B cell (primary cell): ENCODE data around the gene MYH10. TPM values are rescaled to one million over a fixed set of nuclear protein-coding genes. Genes with fewer than 3 reads are reported as not detected.

Experiments
- ATAC-seq: fragments of 200-7000 bp; cut with Tn5 transposase; one replicate; pipeline ENCODE4 v1.10.0; 2021; ENCODE audit warnings: low read depth, mild to moderate bottlenecking, moderate number of reproducible peaks, moderate library complexity
- CTCF ChIA-PET: fragments of 350-600 bp; sonication (Branson Sonifier 250); formaldehyde crosslinking; loops from one replicate; lab custom pipeline; 2021; ENCODE audit warnings: antibody characterized with exemption, inconsistent platforms; lab: Charles Lee
- POLR2A ChIA-PET: fragments of 350-600 bp; sonication (Branson Sonifier 250); formaldehyde crosslinking; loops from one replicate; lab custom pipeline; 2021; ENCODE audit warnings: antibody characterized with exemption; lab: Charles Lee
- DNase-seq: peaks from one replicate; pipeline ENCODE4 v3.0.0; 2013
- H2AFZ ChIP-seq: 2 replicates; pipeline ENCODE4 v1.6.1; 2012; ENCODE audit warnings: mild to moderate bottlenecking, low read depth, low read length; ENCODE audit not compliant: insufficient read depth, poor library complexity, severe bottlenecking
- H3K27ac ChIP-seq, 2 donors: 1 replicate in 1 of 2; 2 replicates in 1 of 2; pipeline ENCODE4 v1.5.1; 2012 to 2013; ENCODE audit warnings: low read length in 2 of 2, mild to moderate bottlenecking in 2 of 2, moderate library complexity in 1 of 2
- H3K27me3 ChIP-seq, 4 experiments: fragments of 200-600 bp in 1 of 4; sonication (generic) in 1 of 4; replicated peaks in 1 of 4; 1 replicate in 2 of 4; 2 replicates in 2 of 4; pipeline versions ENCODE4 v1.6.1 to v1.7.0; 2013 to 2016; ENCODE audit warnings: low read length in 3 of 4, mild to moderate bottlenecking in 2 of 4, mixed read lengths in 1 of 4, moderate library complexity in 1 of 4; ENCODE audit not compliant: insufficient read depth in 4 of 4, control insufficient read depth in 3 of 4; ENCODE audit errors: control extremely low read depth in 1 of 4
- H3K36me3 ChIP-seq, 2 experiments: replicated peaks in 1 of 2; 1 replicate in 1 of 2; 2 replicates in 1 of 2; pipeline versions ENCODE4 v1.6.1 to v1.7.1; 2013; ENCODE audit warnings: low read length in 1 of 2; ENCODE audit not compliant: insufficient read depth in 2 of 2, control insufficient read depth in 1 of 2; ENCODE audit errors: control extremely low read depth in 1 of 2, extremely low read depth in 1 of 2
- H3K4me1 ChIP-seq, 2 donors: fragments of 200-600 bp in 1 of 2; sonication (generic) in 1 of 2; 1 replicate in 1 of 2; 2 replicates in 1 of 2; pipeline versions ENCODE4 v1.5.1 to v1.6.1; 2013 to 2017; ENCODE audit warnings: low read length in 2 of 2; ENCODE audit not compliant: control insufficient read depth in 2 of 2, insufficient read depth in 2 of 2
- H3K4me2 ChIP-seq: replicated peaks from 2 replicates; pipeline ENCODE3; 2012; ENCODE audit warnings: mild to moderate bottlenecking, low read depth, low read length; ENCODE audit not compliant: poor library complexity, severe bottlenecking
- H3K4me3 ChIP-seq, 5 experiments: fragments of 200-600 bp in 1 of 5; sonication (generic) in 1 of 5; 1 replicate in 3 of 5; 2 replicates in 2 of 5; pipeline versions ENCODE4 v1.5.1 to v1.7.0; 2011 to 2016; ENCODE audit warnings: low read length in 4 of 5, mild to moderate bottlenecking in 4 of 5, low read depth in 2 of 5, control low read depth in 1 of 5, moderate library complexity in 1 of 5; ENCODE audit not compliant: insufficient read depth in 1 of 5; ENCODE audit errors: control extremely low read depth in 1 of 5, extremely low read depth in 1 of 5
- H3K79me2 ChIP-seq: fragments of 200-600 bp; sonication (generic); one replicate; pipeline ENCODE4 v1.6.0; 2016; ENCODE audit warnings: low read length; ENCODE audit not compliant: control insufficient read depth, insufficient read depth
- H3K9ac ChIP-seq: fragments of 200-600 bp; sonication (generic); 2 replicates; pipeline ENCODE4 v1.6.1; 2017; ENCODE audit warnings: mild to moderate bottlenecking, low read length, moderate library complexity
- H3K9me3 ChIP-seq, 3 donors: one replicate each; pipeline versions ENCODE4 v1.6.1 to v1.7.1; 2013; ENCODE audit warnings: low read length in 2 of 3; ENCODE audit not compliant: control insufficient read depth in 2 of 3, insufficient read depth in 1 of 3; ENCODE audit errors: control extremely low read depth in 1 of 3
- H4K20me1 ChIP-seq: 2 replicates; pipeline ENCODE4 v1.6.0; 2012; ENCODE audit warnings: mild to moderate bottlenecking, low read length; ENCODE audit not compliant: insufficient read depth, control insufficient read depth, poor library complexity, severe bottlenecking
- H3K27ac Mint-ChIP-seq: one replicate; pipeline ENCODE4 v1.8.0; 2021; ENCODE audit warnings: mixed read lengths
- H3K27me3 Mint-ChIP-seq: one replicate; pipeline ENCODE4 v1.8.0; 2021; ENCODE audit warnings: mixed read lengths
- H3K4me1 Mint-ChIP-seq: one replicate; pipeline ENCODE4 v1.8.0; 2021; ENCODE audit warnings: mixed read lengths
- H3K4me3 Mint-ChIP-seq: one replicate; pipeline ENCODE4 v1.8.0; 2021; ENCODE audit warnings: mixed read lengths
- H3K9me3 Mint-ChIP-seq: one replicate; pipeline ENCODE4 v1.8.0; 2022; ENCODE audit warnings: mixed read lengths; ENCODE audit not compliant: insufficient read depth
- EZH2 ChIP-seq: IDR thresholded peaks from 2 replicates; pipeline ENCODE4 v1.6.1; 2012; ENCODE audit warnings: borderline replicate concordance, low read depth, mild to moderate bottlenecking, moderate library complexity, low read length; ENCODE audit not compliant: insufficient read depth, poor library complexity, severe bottlenecking
- WGBS: methylation state at CpG from one replicate; pipeline ENCODE4 v1.1.5; 2013; ENCODE audit warnings: missing lambda C conversion rate; ENCODE audit not compliant: insufficient coverage; 5-methylcytosine and 5-hydroxymethylcytosine counted together
- intact Hi-C: fragments of 100-400 bp; cut with micrococcal nuclease; formaldehyde crosslinking; loops from one replicate; pipeline ENCODE4 v1.10.0; 2022
- polyA plus RNA-seq: library from polyadenylated mRNA; depleted of rRNA; stranded (reverse); fragments of >200 nt; gene quantifications from 2 replicates; pipeline ENCODE4 v1.2.3, GENCODE V29; 2012
- total RNA-seq, 2 donors: library from RNA; stranded (reverse); fragments of 120-200 nt in 1 of 2; gene quantifications; 1 replicate in 1 of 2; 2 replicates in 1 of 2; pipeline versions ENCODE4 v1.2.3 to v1.2.4, GENCODE V29; 2013 to 2022
- TF ChIP-seq, protein P1 (sequence below): fragments of 200-600 bp; IDR thresholded peaks from one replicate; pipeline ENCODE4 v1.8.0; 2022; ENCODE audit warnings: antibody characterized with exemption, mild to moderate bottlenecking

The MYH10 gene
- total and polyA plus RNA-seq, 2 donors (not counting 1 experiment from before 2014, with no cell fraction given), result 0.04 to 1.7 TPM

DNA sequence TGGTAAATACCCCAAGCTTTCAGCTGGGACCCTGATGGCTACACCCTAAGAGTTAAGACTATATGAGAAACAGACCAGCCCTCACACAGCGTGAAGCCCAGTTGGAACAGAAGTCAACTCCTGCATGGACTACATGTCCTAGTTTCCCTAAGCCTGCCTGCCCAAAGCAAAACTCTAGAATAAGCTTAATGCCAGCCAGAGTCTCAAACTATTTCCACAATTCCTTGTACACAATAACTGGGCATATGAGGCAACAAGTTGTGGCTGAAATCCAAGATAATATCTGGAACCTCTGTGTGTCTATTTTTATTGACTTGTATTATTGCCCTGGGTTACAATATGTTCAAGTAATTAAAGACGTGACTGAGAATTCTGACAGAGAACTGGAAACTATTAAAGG is 19.4 kb downstream of the MYH10 start:
- H3K4me2 ChIP-seq, result no peak overlapping the region
- H3K27ac ChIP-seq, result no peak overlapping the region
- intact Hi-C loops, result no loop called here
- no peak overlapping the region for H3K4me3 Mint-ChIP-seq
- no peak for DNase-seq
- ATAC-seq, result no peak
- H3K79me2 ChIP-seq, result no peaks in the 10 kb centered on the region
- H3K9me3 Mint-ChIP-seq, result no peaks in the 10 kb centered on the region
- ChIA-PET CTCF (no interaction called here), POLR2A (no interaction called here)
- 100% methylated on average over 1 of the region's 2 CpGs for WGBS
- H3K9me3 ChIP-seq, result peaks cover 0 to 3% (median 0%) of the 10 kb centered on the region in 3 donors
- H3K27me3 ChIP-seq, result no peaks in the 10 kb centered on the region
- H3K9ac ChIP-seq, result no peak overlapping the region
- no peak overlapping the region for H3K27ac Mint-ChIP-seq
- no peaks in the 10 kb centered on the region for H3K36me3 ChIP-seq
- no peak overlapping the region for H3K4me3 ChIP-seq
- TF ChIP-seq EZH2, result no peak
- TF ChIP-seq, protein P1, sequence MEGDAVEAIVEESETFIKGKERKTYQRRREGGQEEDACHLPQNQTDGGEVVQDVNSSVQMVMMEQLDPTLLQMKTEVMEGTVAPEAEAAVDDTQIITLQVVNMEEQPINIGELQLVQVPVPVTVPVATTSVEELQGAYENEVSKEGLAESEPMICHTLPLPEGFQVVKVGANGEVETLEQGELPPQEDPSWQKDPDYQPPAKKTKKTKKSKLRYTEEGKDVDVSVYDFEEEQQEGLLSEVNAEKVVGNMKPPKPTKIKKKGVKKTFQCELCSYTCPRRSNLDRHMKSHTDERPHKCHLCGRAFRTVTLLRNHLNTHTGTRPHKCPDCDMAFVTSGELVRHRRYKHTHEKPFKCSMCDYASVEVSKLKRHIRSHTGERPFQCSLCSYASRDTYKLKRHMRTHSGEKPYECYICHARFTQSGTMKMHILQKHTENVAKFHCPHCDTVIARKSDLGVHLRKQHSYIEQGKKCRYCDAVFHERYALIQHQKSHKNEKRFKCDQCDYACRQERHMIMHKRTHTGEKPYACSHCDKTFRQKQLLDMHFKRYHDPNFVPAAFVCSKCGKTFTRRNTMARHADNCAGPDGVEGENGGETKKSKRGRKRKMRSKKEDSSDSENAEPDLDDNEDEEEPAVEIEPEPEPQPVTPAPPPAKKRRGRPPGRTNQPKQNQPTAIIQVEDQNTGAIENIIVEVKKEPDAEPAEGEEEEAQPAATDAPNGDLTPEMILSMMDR, result no peak
- no peak overlapping the region for H2AFZ ChIP-seq
- H3K27me3 Mint-ChIP-seq, result peaks cover 19% of the 10 kb centered on the region
- no peaks in the 10 kb centered on the region for H3K4me1 ChIP-seq
- H3K4me1 Mint-ChIP-seq, result no peaks in the 10 kb centered on the region
- H4K20me1 ChIP-seq, result no peaks in the 10 kb centered on the region

DNA sequence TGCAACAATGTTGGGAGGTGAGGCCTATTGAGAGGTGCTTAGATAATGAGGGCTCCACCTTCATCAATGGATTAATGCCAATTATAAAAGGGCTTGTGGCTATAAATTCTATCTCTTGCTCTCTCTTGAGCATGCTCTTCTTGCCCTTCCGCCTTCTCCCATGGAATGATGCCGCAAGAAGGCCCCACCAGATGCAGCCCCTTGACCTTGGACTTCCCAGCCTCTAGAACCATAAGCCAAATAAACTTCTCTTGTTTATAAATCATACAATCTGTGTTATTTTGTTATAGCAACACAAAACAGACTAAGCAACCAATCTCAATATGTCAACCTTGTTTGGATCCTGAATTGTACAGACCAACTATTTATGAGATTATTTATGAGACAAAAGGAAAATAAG is 20.0 kb downstream of the MYH10 start:
- Histone ChIP-seq H3K4me2 (no peak overlapping the region), H3K4me1 (no peaks in the 10 kb centered on the region), H3K36me3 (no peaks in the 10 kb centered on the region), H3K9me3 (peaks cover 0 to 3% (median 0%) of the 10 kb centered on the region in 3 donors), H3K27me3 (no peaks in the 10 kb centered on the region), H3K27ac (no peak overlapping the region), H3K4me3 (no peak overlapping the region), H2AFZ (no peak overlapping the region), H4K20me1 (no peaks in the 10 kb centered on the region), H3K9ac (no peak overlapping the region), H3K79me2 (no peaks in the 10 kb centered on the region)
- ATAC-seq (no peak), DNase-seq (no peak)
- ChIA-PET CTCF (no interaction called here), POLR2A (interaction anchor here (0.6 kb wide), 1 partner anchor 136 kb away, joined by 3 read pairs; no protein-coding TSS in a partner anchor)
- intact Hi-C loops, result no loop called here
- TF ChIP-seq EZH2, result no peak
- TF ChIP-seq, protein P1, result no peak
- WGBS, result no CpG with 5 or more reads among the region's 2 CpGs
- peaks cover 18% of the 10 kb centered on the region for H3K27me3 Mint-ChIP-seq
- no peak overlapping the region for H3K27ac Mint-ChIP-seq
- H3K9me3 Mint-ChIP-seq, result no peaks in the 10 kb centered on the region
- H3K4me1 Mint-ChIP-seq, result no peaks in the 10 kb centered on the region
- no peak overlapping the region for H3K4me3 Mint-ChIP-seq
